Liver (tissue), 9 donors: ENCODE measurements around the gene CNEP1R1. TPM values are rescaled to one million over a fixed set of nuclear protein-coding genes. Genes with fewer than 3 reads are reported as not detected.

Experiments used
- DNase-seq: peaks from one replicate; pipeline ENCODE4 v3.0.0-alpha.2; 2017; ENCODE audit warnings: low spot score
- H3K27ac ChIP-seq, 2 donors: one replicate each; pipeline ENCODE4 v1.7.0; 2013; ENCODE audit warnings: inconsistent platforms in 2 of 2, low read length in 2 of 2, control low read depth in 1 of 2, low read depth in 1 of 2, mild to moderate bottlenecking in 1 of 2
- H3K27me3 ChIP-seq, 4 donors: one replicate each; pipeline versions ENCODE4 v1.6.1 to v1.7.0; 2013; ENCODE audit warnings: low read length in 3 of 4, inconsistent platforms in 1 of 4, mild to moderate bottlenecking in 1 of 4, moderate library complexity in 1 of 4; ENCODE audit not compliant: control insufficient read depth in 4 of 4, insufficient read depth in 4 of 4
- H3K36me3 ChIP-seq, 4 donors: one replicate each; pipeline versions ENCODE4 v1.6.1 to v1.7.0; 2013; ENCODE audit warnings: low read length in 3 of 4, mild to moderate bottlenecking in 3 of 4, low read depth in 1 of 4, moderate library complexity in 1 of 4; ENCODE audit not compliant: control insufficient read depth in 4 of 4, insufficient read depth in 3 of 4
- H3K4me1 ChIP-seq, 4 donors: one replicate each; pipeline versions ENCODE4 v1.6.1 to v1.7.0; 2013; ENCODE audit warnings: low read length in 3 of 4, mild to moderate bottlenecking in 3 of 4, moderate library complexity in 1 of 4; ENCODE audit not compliant: control insufficient read depth in 4 of 4, insufficient read depth in 4 of 4
- H3K4me3 ChIP-seq, 3 donors: one replicate each; pipeline versions ENCODE4 v1.6.1 to v1.7.0; 2013; ENCODE audit warnings: low read length in 3 of 3, control low read depth in 1 of 3, low read depth in 1 of 3, mild to moderate bottlenecking in 1 of 3
- H3K9ac ChIP-seq, 2 donors: one replicate each; pipeline ENCODE4 v1.7.0; 2013; ENCODE audit warnings: low read length in 2 of 2, mild to moderate bottlenecking in 2 of 2, moderate library complexity in 2 of 2, control low read depth in 1 of 2, low read depth in 1 of 2
- H3K9me3 ChIP-seq, 4 donors: one replicate each; pipeline versions ENCODE4 v1.6.1 to v1.7.0; 2013; ENCODE audit warnings: low read length in 3 of 4; ENCODE audit not compliant: control insufficient read depth in 4 of 4
- EGR1 ChIP-seq, 2 donors: IDR thresholded peaks; 2 replicates each; pipeline ENCODE4 v1.6.1; 2016 to 2018; ENCODE audit warnings: antibody characterized with exemption in 2 of 2, low read depth in 2 of 2
- FOXA1 ChIP-seq: IDR thresholded peaks from 2 replicates; pipeline ENCODE4 v1.6.1; 2016; ENCODE audit warnings: antibody characterized with exemption
- FOXA2 ChIP-seq: IDR thresholded peaks from 2 replicates; pipeline ENCODE4 v1.6.1; 2016; ENCODE audit warnings: antibody characterized with exemption
- GABPA ChIP-seq, 2 donors: IDR thresholded peaks in 1 of 2; conservative IDR thresholded peaks in 1 of 2; 2 replicates each; pipeline ENCODE4 v1.6.1; 2016; ENCODE audit warnings: antibody characterized with exemption in 2 of 2, mild to moderate bottlenecking in 1 of 2, moderate library complexity in 1 of 2
- HNF4A ChIP-seq, 2 donors: conservative IDR thresholded peaks; 2 replicates each; pipeline ENCODE4 v1.6.1; 2016; ENCODE audit warnings: antibody characterized with exemption in 2 of 2, mild to moderate bottlenecking in 2 of 2
- HNF4G ChIP-seq: IDR thresholded peaks from 2 replicates; pipeline ENCODE4 v1.6.1; 2016; ENCODE audit warnings: antibody characterized with exemption
- JUND ChIP-seq, 2 donors: IDR thresholded peaks; 2 replicates each; pipeline ENCODE4 v1.6.1; 2016; ENCODE audit warnings: antibody characterized with exemption in 2 of 2
- NR2F2 ChIP-seq: IDR thresholded peaks from 2 replicates; pipeline ENCODE4 v1.6.1; 2016; ENCODE audit warnings: antibody characterized with exemption
- RAD21 ChIP-seq, 2 donors: IDR thresholded peaks; 2 replicates each; pipeline ENCODE4 v1.6.1; 2016; ENCODE audit warnings: antibody characterized with exemption in 2 of 2, mild to moderate bottlenecking in 2 of 2
- REST ChIP-seq: IDR thresholded peaks from 2 replicates; pipeline ENCODE4 v1.6.1; 2016; ENCODE audit warnings: antibody characterized with exemption, mild to moderate bottlenecking
- RXRA ChIP-seq, 2 donors: IDR thresholded peaks; 2 replicates each; pipeline ENCODE4 v1.6.1; 2017 to 2018; ENCODE audit warnings: antibody characterized with exemption in 2 of 2, mild to moderate bottlenecking in 1 of 2
- SP1 ChIP-seq: IDR thresholded peaks from 2 replicates; pipeline ENCODE4 v1.6.1; 2018; ENCODE audit warnings: antibody characterized with exemption, mild to moderate bottlenecking
- TAF1 ChIP-seq: conservative IDR thresholded peaks from 2 replicates; pipeline ENCODE4 v1.6.1; 2016; ENCODE audit warnings: antibody characterized with exemption, mild to moderate bottlenecking
- YY1 ChIP-seq: IDR thresholded peaks from 2 replicates; pipeline ENCODE4 v1.6.1; 2016; ENCODE audit warnings: antibody characterized with exemption, mild to moderate bottlenecking
- ZBTB33 ChIP-seq: IDR thresholded peaks from 2 replicates; pipeline ENCODE4 v1.6.1; 2016; ENCODE audit warnings: antibody characterized with exemption
- WGBS: extraction: QIAGEN DNeasy Blood & Tissue Kit; methylation state at CpG from one replicate; pipeline ENCODE4 v1.1.7; 2013; 5-methylcytosine and 5-hydroxymethylcytosine counted together
- polyA plus RNA-seq, 2 donors: library from polyadenylated mRNA; stranded (reverse) in 1 of 2; unstranded in 1 of 2; fragments of 200-250 nt in 1 of 2; fragments of >200 nt in 1 of 2; fragmentation: Nextera tagmentation in 1 of 2; extraction: Ambion mirVana in 1 of 2; gene quantifications; one replicate each; pipeline versions ENCODE4 v1.2.1 to v1.2.3, GENCODE V29; 2013 to 2015
- total RNA-seq, 2 donors: library from RNA; depleted of rRNA; stranded (reverse); fragments of >200 nt; gene quantifications; one replicate each; pipeline ENCODE4 v1.2.3, GENCODE V29; 2014
- TF ChIP-seq, protein P1 (sequence below): IDR thresholded peaks from 2 replicates; pipeline ENCODE4 v1.6.1; 2016; ENCODE audit warnings: antibody characterized with exemption
- TF ChIP-seq, protein P2 (sequence below): fragments of 150-350 bp; IDR thresholded peaks from 2 replicates; pipeline ENCODE4 v1.5.1; 2017; ENCODE audit warnings: improper control_type of control experiment, low read depth, low read length; ENCODE audit not compliant: missing input control
- TF ChIP-seq, protein P3 (sequence below): IDR thresholded peaks from 2 replicates; pipeline ENCODE4 v1.6.1; 2016; ENCODE audit warnings: antibody characterized with exemption
- donor health status: healthy.
- donor health status: healthy.
- donor health status: healthy.
- donor health status: healthy.
- donor health status: healthy.

Gene CNEP1R1
- total and polyA plus RNA-seq, 4 donors = 4.2 to 21.6 (median 8.8) TPM

DNA sequence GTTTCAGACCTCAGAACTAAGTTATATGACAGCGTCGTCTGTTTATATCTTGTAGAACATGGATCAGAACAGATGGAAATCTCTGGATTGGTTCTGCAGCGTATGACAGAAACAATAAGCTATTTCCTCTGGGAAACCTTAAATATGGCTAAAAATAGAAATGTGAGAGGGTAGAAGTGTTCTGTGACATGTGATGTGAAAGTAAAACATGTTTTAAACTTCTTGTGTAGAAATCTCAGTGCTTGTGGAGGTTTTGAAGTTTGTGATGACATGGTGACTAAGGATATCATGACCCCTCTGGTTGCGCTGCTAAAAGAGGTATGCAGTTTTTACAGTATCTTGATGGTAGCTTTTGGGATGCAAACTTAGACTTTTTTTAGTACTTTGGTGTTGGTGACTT lies 43.5 kb downstream of the CNEP1R1 start (continued):
- no peak for TF ChIP-seq GABPA (IDR thresholded peaks at IDR 0.05 in 1 of 2, conservative IDR thresholded peaks at IDR 0.05 in 1 of 2)
- no peak for TF ChIP-seq ZBTB33
- no peak for TF ChIP-seq FOXA1
- no peak for TF ChIP-seq TAF1

DNA sequence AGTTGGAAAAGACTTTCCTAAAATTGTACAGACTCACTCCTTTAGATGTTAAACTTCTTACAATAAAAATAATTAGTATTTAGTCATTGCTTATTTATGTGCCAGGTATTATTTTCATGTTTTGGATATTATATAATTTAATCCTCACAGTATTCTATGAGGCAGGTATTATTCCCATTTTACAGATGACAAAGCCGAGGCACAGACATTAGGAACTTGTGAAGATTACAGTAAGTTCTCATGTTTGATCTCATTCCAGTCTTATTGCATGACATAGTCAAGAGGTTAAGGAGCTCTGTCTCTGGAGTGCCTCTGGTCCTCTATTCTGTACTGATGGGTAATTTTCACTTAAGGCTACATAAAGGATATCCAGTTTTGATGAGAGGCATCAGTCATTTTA lies 44.0 kb downstream of the CNEP1R1 start:
- TF ChIP-seq, protein P1, sequence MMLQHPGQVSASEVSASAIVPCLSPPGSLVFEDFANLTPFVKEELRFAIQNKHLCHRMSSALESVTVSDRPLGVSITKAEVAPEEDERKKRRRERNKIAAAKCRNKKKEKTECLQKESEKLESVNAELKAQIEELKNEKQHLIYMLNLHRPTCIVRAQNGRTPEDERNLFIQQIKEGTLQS = no peak
- TF ChIP-seq NR2F2 = no peak
- TF ChIP-seq RAD21 (IDR thresholded peaks at IDR 0.05) = no peak
- no peak for TF ChIP-seq GABPA (IDR thresholded peaks at IDR 0.05 in 1 of 2, conservative IDR thresholded peaks at IDR 0.05 in 1 of 2)
- TF ChIP-seq FOXA2 = no peak
- no peak for TF ChIP-seq SP1
- TF ChIP-seq YY1 = no peak
- TF ChIP-seq, protein P2, sequence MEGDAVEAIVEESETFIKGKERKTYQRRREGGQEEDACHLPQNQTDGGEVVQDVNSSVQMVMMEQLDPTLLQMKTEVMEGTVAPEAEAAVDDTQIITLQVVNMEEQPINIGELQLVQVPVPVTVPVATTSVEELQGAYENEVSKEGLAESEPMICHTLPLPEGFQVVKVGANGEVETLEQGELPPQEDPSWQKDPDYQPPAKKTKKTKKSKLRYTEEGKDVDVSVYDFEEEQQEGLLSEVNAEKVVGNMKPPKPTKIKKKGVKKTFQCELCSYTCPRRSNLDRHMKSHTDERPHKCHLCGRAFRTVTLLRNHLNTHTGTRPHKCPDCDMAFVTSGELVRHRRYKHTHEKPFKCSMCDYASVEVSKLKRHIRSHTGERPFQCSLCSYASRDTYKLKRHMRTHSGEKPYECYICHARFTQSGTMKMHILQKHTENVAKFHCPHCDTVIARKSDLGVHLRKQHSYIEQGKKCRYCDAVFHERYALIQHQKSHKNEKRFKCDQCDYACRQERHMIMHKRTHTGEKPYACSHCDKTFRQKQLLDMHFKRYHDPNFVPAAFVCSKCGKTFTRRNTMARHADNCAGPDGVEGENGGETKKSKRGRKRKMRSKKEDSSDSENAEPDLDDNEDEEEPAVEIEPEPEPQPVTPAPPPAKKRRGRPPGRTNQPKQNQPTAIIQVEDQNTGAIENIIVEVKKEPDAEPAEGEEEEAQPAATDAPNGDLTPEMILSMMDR = no peak
- TF ChIP-seq RXRA (IDR thresholded peaks at IDR 0.05) = no peak
- WGBS = 99% methylated on average over 1 of the region's 1 CpG

DNA sequence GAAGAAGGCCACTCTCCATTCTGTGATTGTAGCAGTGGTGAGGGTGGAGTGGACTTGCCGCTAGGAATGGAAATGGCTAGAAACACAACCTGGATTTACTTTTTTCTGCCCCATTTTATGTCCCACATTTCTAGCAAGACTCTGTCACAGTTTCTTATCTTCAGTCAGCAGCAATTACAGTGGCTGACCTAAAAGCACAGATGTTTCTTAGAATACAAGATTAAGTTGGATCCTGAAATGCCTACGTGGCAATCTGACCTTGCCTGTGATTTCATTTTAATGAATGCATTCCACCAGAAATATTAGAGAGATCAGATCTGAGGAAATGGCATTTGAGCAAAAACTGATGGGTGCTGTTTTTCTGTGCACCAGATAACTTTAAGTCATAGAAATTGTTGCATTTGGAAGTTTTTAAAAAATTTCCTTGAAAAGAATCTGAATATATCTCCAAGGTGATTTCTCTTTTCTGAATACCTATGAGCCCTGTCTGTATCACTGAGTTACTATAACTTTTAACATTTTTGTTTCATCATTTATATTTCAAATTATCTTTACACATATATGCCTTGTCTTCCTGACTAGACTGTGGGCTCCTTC lies 46.1 kb downstream of the CNEP1R1 start:
- Histone ChIP-seq H3K36me3 (peaks cover 1 to 16% (median 10%) of the 10 kb centered on the region in 4 donors), H3K9me3 (no peaks in the 10 kb centered on the region), H3K9ac (no peak overlapping the region), H3K4me1 (peaks cover 0 to 14% (median 7%) of the 10 kb centered on the region in 4 donors), H3K27me3 (no peaks in the 10 kb centered on the region), H3K4me3 (no peak overlapping the region), H3K27ac (no peak overlapping the region)
- WGBS = 81% methylated on average over 2 of the region's 2 CpGs
- DNase-seq = no peak
- no peak for TF ChIP-seq TAF1
- no peak for TF ChIP-seq HNF4A (conservative IDR thresholded peaks at IDR 0.05)
- no peak for TF ChIP-seq REST
- no peak for TF ChIP-seq FOXA2
- TF ChIP-seq, protein P3, sequence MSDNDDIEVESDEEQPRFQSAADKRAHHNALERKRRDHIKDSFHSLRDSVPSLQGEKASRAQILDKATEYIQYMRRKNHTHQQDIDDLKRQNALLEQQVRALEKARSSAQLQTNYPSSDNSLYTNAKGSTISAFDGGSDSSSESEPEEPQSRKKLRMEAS = no peak
- no peak for TF ChIP-seq FOXA1
- no peak for TF ChIP-seq EGR1 (IDR thresholded peaks at IDR 0.05; ENCODE audit: low read depth in 2 of 2)
- no peak for TF ChIP-seq JUND (IDR thresholded peaks at IDR 0.05)
- no peak for TF ChIP-seq HNF4G
- TF ChIP-seq, protein P1 = no peak
- no peak for TF ChIP-seq YY1
- no peak for TF ChIP-seq SP1
- no peak for TF ChIP-seq RAD21 (IDR thresholded peaks at IDR 0.05)
- TF ChIP-seq RXRA (IDR thresholded peaks at IDR 0.05) = no peak
- no peak for TF ChIP-seq NR2F2
- TF ChIP-seq, protein P2 = no peak
- TF ChIP-seq GABPA (IDR thresholded peaks at IDR 0.05 in 1 of 2, conservative IDR thresholded peaks at IDR 0.05 in 1 of 2) = no peak

More for the DNA sequence above, 44.0 kb downstream of the CNEP1R1 start:
- Histone ChIP-seq H3K4me3 (no peak overlapping the region), H3K27ac (no peak overlapping the region), H3K9me3 (no peaks in the 10 kb centered on the region), H3K9ac (no peak overlapping the region), H3K27me3 (no peaks in the 10 kb centered on the region), H3K36me3 (peaks cover 1 to 13% (median 10%) of the 10 kb centered on the region in 4 donors), H3K4me1 (peaks cover 0 to 17% (median 7%) of the 10 kb centered on the region in 4 donors)
- DNase-seq = no peak
